Measurements from ENCODE around the gene SDHB.
A peak's percentile ranks its signal among the peaks of the same experiment; 100 is the strongest.
"Not testable (repeated sequence)": the region's sequence is repeated elsewhere in the genome, so short reads cannot be mapped to it uniquely, and the experiment has no call there.

The SDHB gene

DNA sequence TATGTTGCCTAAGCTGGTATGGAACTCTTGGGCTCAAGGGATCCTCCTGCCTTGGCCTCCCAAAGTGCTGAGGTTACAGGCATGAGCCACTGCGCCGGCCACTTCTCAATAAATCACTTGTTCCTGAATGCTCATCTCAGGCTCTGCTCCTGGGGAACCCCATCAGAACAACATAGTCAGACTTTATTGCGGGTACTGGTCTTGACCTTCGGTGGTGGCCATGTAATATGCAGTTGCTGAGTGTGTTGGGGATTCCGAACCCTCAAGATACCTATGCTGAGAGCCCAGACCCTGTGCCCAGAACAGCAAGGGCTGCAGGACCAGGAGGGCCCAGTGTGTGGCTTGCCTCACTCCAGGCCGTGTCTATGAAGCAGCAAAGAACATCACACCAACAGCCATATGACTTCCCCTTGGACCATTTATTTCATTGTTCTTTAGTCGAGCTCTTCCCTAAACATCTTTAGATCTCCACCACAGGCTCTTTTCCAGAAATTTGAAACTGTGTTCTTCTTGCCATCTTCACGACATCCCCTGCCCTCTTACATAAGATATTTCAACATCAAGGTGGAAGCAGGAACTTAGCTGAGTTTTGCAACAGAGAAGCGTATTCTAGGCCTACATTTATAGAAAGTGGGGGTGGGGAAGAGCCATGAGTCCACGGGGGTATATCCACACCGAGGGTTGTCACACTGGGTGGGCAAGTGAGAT, 12.7 kb upstream of the SDHB start:
- no peak overlapping the region for H3K4me3 Mint-ChIP-seq
- no peaks in the 10 kb centered on the region for H3K9me3 Mint-ChIP-seq
- ATAC-seq (replicated peaks): no peak
- peaks cover 0 to 6% of the 10 kb centered on the region in 2 donors for H3K27me3 Mint-ChIP-seq
- peaks cover 0 to 2% of the 10 kb centered on the region in 2 donors for H3K36me3 Mint-ChIP-seq
- H3K4me1 Mint-ChIP-seq: no peaks in the 10 kb centered on the region
- H3K27ac Mint-ChIP-seq: no peak overlapping the region
- DNase-seq: no peak

DNA sequence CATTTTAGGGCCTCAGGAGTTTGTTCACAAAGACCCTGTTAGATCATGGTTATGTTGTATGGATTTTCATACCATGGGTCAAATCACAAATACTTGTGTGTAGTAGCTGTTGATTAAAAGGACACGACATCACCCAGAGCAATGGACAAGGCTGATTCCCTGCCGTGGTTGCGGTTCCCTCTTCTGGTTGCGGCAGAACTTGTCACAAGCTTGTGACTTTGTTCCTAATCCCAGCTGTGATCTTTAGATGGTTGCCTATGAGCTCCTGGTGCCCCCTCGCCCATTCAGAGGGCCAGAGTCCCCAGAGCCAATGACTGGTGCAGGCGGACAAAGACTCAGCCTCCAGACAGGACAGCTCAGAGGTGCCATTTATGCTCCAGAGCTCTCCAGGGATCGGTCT, 11.8 kb upstream of the SDHB start:
- H3K27me3 Mint-ChIP-seq: peaks cover 0 to 8% of the 10 kb centered on the region in 2 donors
- H3K4me3 Mint-ChIP-seq: no peak overlapping the region
- no peaks in the 10 kb centered on the region for H3K9me3 Mint-ChIP-seq
- H3K4me1 Mint-ChIP-seq: no peaks in the 10 kb centered on the region
- ATAC-seq (replicated peaks) (no peak), DNase-seq (no peak)
- no peak overlapping the region for H3K27ac Mint-ChIP-seq
- peaks cover 0 to 2% of the 10 kb centered on the region in 2 donors for H3K36me3 Mint-ChIP-seq

DNA sequence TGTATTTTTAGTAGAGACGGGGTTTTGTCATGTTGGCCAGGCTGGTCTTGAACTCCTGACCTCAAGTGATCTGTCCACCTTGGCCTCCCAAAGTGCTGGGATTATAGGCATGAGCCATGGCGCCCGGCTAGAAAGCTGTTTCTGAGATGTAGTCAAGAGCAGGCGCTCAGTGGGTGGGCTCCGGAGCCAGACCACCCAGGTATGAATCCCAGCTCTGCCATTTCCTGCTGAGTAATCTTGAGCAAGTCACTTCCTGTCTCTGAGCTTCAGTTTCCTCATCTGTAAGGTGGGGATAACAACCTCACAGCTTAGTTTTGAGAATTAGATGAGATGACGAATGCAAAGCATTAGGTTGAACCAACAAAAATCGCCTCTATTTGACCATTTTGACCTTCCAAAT, 8.9 kb upstream of the SDHB start:
- not testable (repeated sequence) for H3K4me3 Mint-ChIP-seq; ATAC-seq (replicated peaks); H3K36me3 Mint-ChIP-seq; H3K9me3 Mint-ChIP-seq; H3K27ac Mint-ChIP-seq; DNase-seq; H3K4me1 Mint-ChIP-seq
- H3K27me3 Mint-ChIP-seq: peaks cover 8 to 26% of the 10 kb centered on the region in 2 donors

DNA sequence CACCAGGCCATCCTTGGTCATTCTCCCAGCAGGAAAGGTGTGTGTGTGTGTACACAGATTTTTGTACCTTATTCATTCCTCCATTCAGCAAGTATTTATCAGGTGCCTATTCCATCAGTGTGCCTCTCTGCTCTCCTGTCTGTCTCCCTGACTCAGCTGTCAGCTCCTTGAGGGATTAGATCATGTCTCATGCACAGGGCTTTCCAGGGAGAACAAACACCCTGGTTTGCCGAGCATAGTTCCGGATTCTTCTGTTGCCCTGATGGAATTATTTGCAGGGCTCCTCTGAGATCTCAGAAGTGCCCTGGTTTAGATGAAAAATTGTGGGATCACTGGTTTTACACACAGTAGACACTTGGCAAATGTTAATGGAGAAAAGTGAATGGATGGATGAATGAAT, 8.1 kb upstream of the SDHB start:
- peaks cover 0 to 2% of the 10 kb centered on the region in 2 donors for H3K4me1 Mint-ChIP-seq
- peaks cover 0 to 2% of the 10 kb centered on the region in 2 donors for H3K36me3 Mint-ChIP-seq
- H3K4me3 Mint-ChIP-seq: no peak overlapping the region
- ATAC-seq (replicated peaks) (no peak), DNase-seq (no peak)
- H3K27ac Mint-ChIP-seq: no peak overlapping the region
- H3K27me3 Mint-ChIP-seq: peaks cover 8 to 26% of the 10 kb centered on the region in 2 donors
- H3K9me3 Mint-ChIP-seq: no peaks in the 10 kb centered on the region

DNA sequence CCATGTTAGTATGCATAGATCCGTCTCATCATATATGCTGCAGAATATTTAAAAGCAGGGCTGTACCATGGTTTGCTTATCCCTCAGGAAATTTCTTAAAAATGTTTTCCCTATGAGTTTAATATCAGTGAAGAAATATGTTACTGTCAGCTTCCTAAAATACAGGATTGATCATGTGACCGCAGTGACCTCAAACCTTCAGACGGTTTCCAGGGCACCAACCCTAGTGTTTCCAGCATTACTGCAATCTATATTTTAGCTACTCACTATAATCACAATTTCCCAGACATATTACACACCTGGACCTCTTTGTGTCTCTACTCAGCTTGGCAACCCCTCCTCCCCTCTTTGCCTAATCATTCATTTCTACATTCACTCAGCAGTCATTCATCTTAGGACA, 7.7 kb upstream of the SDHB start:
- no peak overlapping the region for H3K4me3 Mint-ChIP-seq
- no peaks in the 10 kb centered on the region for H3K9me3 Mint-ChIP-seq
- peaks cover 0 to 2% of the 10 kb centered on the region in 2 donors for H3K36me3 Mint-ChIP-seq
- H3K27me3 Mint-ChIP-seq: peaks cover 8 to 26% of the 10 kb centered on the region in 2 donors
- H3K27ac Mint-ChIP-seq: no peak overlapping the region
- DNase-seq: no peak
- no peak for ATAC-seq (replicated peaks)
- H3K4me1 Mint-ChIP-seq: peaks cover 0 to 2% of the 10 kb centered on the region in 2 donors

DNA sequence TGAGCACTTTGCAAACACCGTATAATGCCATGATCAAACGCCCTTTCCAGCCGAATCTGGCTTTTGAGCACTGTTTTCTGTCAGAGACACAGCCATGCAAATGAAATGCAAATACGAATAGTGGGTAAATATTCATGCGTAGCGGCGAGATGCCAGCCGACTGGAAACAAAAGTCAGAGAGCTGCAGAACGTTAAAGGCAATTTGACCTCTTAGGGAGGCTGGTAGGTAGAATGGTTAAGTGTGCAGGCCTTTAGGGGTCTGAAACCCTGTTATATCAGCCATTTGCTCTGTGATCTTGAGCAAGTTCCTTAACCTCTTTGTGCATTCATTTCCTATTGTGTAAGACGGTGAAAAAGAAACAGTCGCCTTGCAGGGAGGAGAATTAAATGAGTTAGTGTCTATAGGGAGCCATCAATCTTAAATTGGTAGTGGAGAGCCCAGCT, 6.5 kb upstream of the SDHB start:
- H3K27ac Mint-ChIP-seq: no peak overlapping the region
- ATAC-seq (replicated peaks) (no peak), DNase-seq (no peak)
- peaks cover 0 to 2% of the 10 kb centered on the region in 2 donors for H3K4me1 Mint-ChIP-seq
- H3K9me3 Mint-ChIP-seq: no peaks in the 10 kb centered on the region
- H3K27me3 Mint-ChIP-seq: peaks cover 8 to 26% of the 10 kb centered on the region in 2 donors
- no peaks in the 10 kb centered on the region for H3K36me3 Mint-ChIP-seq
- H3K4me3 Mint-ChIP-seq: no peak overlapping the region

DNA sequence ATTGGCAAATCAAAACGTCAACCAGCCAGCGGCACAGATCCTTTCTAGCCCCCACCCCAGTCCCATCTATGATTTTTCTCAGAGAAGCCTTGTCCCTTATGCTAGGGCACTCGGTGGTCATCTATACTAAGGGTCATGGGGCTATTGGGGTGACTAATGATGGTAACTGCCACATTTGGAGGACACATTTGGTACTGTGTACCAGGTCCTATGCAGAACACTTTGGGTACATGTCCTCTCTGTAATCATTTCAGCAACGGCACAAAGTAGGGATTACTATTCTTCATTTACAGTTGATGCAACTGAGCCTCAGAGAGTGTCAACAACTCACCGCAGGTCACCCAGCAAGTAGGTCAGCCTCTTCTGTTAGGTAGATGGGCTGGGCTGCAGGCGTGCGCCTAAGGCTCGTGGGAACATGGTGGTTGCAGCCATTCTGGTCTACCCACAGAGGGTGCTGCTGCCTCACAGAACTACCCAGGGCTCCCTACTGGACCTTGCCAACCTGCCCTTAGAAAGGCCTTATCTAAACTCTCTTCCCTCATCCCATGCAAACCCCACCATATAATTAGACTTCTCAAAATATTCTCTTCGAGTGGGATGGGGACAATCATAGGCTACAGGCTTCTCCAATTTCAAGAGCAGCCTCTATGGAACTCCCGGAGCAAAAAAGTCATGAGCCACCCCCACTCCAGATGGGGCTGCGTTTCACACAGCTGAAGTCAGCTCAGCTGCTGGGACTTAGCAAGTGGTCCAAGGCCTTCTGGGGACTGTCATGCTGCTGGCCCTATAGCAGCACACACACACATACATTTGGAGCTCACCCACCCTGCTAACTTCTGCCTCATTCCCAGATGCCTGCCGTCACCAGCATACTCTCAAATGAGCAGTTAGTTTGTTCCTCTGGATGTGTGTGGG, 5.8 kb upstream of the SDHB start:
- no peak overlapping the region for H3K27ac Mint-ChIP-seq
- H3K4me3 Mint-ChIP-seq: no peak overlapping the region
- H3K36me3 Mint-ChIP-seq: no peaks in the 10 kb centered on the region
- H3K9me3 Mint-ChIP-seq: no peaks in the 10 kb centered on the region
- ATAC-seq (replicated peaks) (peak; percentile 95 to 98), DNase-seq (peak; percentile 31)
- peaks cover 0 to 2% of the 10 kb centered on the region in 2 donors for H3K4me1 Mint-ChIP-seq
- peaks cover 8 to 26% of the 10 kb centered on the region in 2 donors for H3K27me3 Mint-ChIP-seq

DNA sequence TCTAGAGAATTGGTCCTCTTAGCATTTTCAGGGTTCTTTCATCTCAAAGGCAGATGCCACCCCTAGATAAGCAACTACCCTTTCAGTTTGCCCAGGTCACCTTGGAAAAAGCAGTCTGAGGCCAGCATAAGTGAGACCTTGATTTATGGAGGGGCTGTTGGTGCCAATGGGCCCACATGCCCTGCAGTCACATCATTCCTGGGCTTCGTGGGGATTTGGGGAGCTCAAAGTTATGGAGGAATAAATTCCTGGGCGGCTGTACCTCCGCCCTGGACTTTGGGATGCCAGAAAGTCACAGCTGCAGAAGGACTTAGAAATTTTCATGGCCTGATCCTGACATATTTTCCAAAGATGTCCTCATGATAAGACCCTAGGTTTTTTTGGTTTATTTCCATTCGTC, 2.7 kb upstream of the SDHB start:
- Mint-ChIP-seq H3K27ac (no peak overlapping the region), H3K4me3 (no peak overlapping the region), H3K36me3 (no peaks in the 10 kb centered on the region), H3K9me3 (no peaks in the 10 kb centered on the region), H3K27me3 (peaks cover 8 to 20% of the 10 kb centered on the region in 2 donors), H3K4me1 (peaks cover 5 to 11% of the 10 kb centered on the region in 2 donors)
- no peak for DNase-seq
- ATAC-seq (replicated peaks): no peak

DNA sequence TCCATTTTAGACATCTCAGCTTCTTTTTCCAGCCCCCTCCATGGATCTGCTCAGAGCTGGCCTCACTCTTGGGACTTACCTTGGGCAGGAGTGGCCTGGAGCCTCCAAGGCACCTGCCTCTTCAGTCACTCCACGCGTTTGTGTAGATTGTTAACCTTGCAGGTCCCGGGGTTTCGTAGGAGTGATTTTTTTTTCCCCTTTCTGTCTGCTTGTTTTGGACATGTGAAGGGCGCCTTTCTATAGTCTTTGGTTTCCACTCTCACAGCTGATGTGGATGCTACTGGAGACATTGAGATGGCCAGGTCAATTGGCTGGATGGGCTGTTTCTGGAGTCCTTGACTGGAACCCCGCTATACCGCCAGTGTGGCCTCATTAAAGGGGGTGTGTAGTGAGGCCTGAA, 2.0 kb upstream of the SDHB start:
- Mint-ChIP-seq H3K4me3 (no peak overlapping the region), H3K9me3 (no peaks in the 10 kb centered on the region), H3K4me1 (peaks cover 8 to 18% of the 10 kb centered on the region in 2 donors), H3K27me3 (peaks cover 8 to 19% of the 10 kb centered on the region in 2 donors), H3K36me3 (peaks cover 2 to 4% of the 10 kb centered on the region in 2 donors), H3K27ac (no peak overlapping the region)
- DNase-seq: no peak
- no peak for ATAC-seq (replicated peaks)

DNA sequence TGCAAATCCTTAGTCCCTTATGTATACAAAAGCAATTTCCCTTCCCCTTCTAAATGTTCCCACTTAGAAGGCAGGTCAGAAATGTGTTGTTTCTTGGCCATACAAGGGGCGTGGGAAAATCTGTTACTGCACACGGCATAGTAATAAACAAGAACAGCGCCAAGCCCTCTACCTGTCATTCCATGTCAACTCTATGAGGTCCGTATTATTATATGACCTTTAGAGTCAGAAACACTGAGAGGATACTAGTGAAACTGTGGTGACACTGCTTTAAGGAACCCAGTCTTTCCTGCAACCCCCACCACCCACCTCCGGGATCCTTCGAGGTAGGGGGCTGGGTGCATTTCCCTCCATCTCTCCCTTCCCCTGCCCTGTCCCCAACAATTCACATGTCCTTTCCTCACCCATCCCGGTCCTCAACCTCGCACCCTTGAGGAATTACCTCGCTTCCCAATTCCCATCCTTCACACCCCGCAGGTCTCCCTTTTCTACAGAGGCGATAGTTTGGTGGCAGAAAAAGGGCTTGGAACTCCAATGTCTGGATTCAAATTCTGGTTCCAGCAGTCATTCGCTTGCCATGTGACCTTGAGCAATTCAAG, 647 bp downstream of the SDHB start:
- no peaks in the 10 kb centered on the region for H3K9me3 Mint-ChIP-seq
- peak in 1 of 2 donors; percentile 10 for ATAC-seq (replicated peaks)

DNA sequence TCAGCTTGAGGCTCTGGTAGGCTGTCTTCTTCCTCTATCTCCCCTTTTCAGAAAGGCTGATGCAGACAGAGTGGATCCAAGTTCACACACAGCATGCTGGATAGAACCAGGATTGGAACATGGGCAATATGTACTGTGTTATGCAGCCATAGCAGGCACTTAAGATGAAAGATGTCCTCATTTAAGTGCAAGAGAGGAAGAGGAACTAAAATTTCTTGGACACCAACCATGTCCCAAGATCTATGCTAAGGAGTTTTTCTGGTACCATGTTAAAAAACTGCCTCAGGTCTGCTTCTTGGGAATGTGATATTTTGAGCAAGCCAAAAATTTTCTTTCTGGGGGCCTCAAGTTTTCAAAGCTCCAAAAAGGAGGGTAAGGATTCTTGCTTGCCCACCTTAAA, 1.2 kb downstream of the SDHB start:
- Mint-ChIP-seq H3K36me3 (peaks cover 2 to 9% of the 10 kb centered on the region in 2 donors), H3K27ac (no peak overlapping the region), H3K9me3 (no peaks in the 10 kb centered on the region), H3K27me3 (no peaks in the 10 kb centered on the region), H3K4me3 (peak overlapping the region; percentile 95 to 98), H3K4me1 (peaks cover 8 to 18% of the 10 kb centered on the region in 2 donors)
- DNase-seq: no peak
- no peak for ATAC-seq (replicated peaks)

More for the DNA sequence above, 647 bp downstream of the SDHB start:
- Mint-ChIP-seq H3K4me3 (peak overlapping the region; percentile 95 to 98), H3K27me3 (peaks cover 4% of the 10 kb centered on the region in 2 donors), H3K36me3 (peaks cover 2 to 5% of the 10 kb centered on the region in 2 donors), H3K27ac (peak overlapping the region; percentile 98), H3K4me1 (peaks cover 6 to 18% of the 10 kb centered on the region in 2 donors)
- DNase-seq: no peak

DNA sequence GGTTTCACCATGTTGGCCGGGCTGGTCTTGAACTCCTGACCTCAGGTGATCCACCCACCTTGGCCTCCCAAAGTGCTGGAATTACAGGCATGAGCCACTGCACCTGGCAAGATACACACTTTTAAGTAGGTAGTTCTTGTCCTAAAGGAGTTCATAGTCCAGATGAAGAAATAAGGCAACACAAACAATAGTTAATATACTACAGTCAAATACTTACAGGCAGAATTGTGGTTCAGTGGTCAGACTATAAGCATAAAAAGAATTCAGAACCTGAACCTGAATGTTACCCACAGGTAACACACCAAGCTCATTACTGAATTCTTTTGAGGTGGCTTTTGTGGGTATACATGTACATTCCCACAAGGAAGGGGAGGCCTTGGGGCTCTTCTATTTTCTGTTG, 1.8 kb downstream of the SDHB start:
- Mint-ChIP-seq H3K4me1 (peaks cover 8 to 18% of the 10 kb centered on the region in 2 donors), H3K36me3 (peaks cover 2 to 9% of the 10 kb centered on the region in 2 donors), H3K27me3 (no peaks in the 10 kb centered on the region), H3K9me3 (no peaks in the 10 kb centered on the region), H3K4me3 (peak overlapping the region in 1 of 2 donors; percentile 95), H3K27ac (no peak overlapping the region)
- no peak for ATAC-seq (replicated peaks)
- DNase-seq: no peak

DNA sequence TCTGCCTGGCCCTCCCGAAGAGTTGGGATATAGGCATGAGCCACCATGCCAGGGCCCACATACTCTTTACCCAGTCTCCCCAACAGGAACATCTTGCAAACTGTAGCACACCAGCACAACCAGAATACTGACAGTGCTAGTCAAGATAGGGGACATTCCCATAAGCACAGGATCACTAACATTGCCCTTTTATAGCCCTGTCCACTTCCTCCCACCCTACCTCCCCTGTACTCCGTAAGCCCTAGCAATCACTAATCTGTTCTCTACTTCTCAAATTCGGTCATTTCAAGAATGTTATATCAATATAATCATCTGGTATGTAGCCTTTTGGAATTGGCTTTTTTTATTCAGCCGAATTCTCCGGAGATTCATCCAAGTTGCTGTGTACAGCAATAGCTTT, 5.9 kb downstream of the SDHB start:
- peaks cover 12 to 24% of the 10 kb centered on the region in 2 donors for H3K4me1 Mint-ChIP-seq
- DNase-seq (no peak), ATAC-seq (replicated peaks) (peak; percentile 48 to 71)
- H3K27ac Mint-ChIP-seq: peak overlapping the region; percentile 70
- peaks cover 8 to 20% of the 10 kb centered on the region in 2 donors for H3K36me3 Mint-ChIP-seq
- H3K4me3 Mint-ChIP-seq: no peak overlapping the region
- H3K27me3 Mint-ChIP-seq: no peaks in the 10 kb centered on the region
- H3K9me3 Mint-ChIP-seq: no peaks in the 10 kb centered on the region

DNA sequence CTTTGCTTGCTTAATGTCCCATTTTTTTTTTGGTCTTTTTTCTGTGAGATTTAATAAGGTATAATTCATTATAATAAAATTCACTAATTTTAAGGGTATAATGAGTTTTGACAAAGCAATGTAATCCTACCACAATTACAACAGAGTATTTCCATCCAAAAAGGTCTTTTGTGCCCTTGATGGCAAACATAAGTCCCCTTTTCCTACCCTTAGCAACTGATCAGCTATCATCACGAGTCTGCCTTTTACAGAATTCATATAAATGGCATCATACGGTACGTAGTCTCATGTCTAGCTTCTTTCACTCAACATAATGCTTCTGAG, 7.5 kb downstream of the SDHB start:
- no peak for DNase-seq
- Mint-ChIP-seq H3K4me1 (peaks cover 12 to 16% of the 10 kb centered on the region in 2 donors), H3K9me3 (no peaks in the 10 kb centered on the region), H3K36me3 (peaks cover 15 to 27% of the 10 kb centered on the region in 2 donors), H3K27ac (no peak overlapping the region), H3K27me3 (no peaks in the 10 kb centered on the region), H3K4me3 (no peak overlapping the region)
- ATAC-seq (replicated peaks): no peak

All from stimulated activated naive B cell treated with anti-CD40 and anti-IgM and Interleukin-4, amounts not matched to agents 10 μg/mL and 1 μg/mL and 100 μg/mL, for 72 hours (primary cell).